Spleen (tissue), 13 donors: Measurements from ENCODE around the gene SNRNP27. TPM values are rescaled to one million over a fixed set of nuclear protein-coding genes. Genes with fewer than 3 reads are reported as not detected.

Experiments used
- DNase-seq: peaks from one replicate; pipeline ENCODE4 v3.0.0-alpha.2; 2020
- H3K27ac ChIP-seq, 8 donors: fragments of 200-600 bp; sonication (generic) in 7 of 8; 1 replicate in 4 of 8; 2 replicates in 4 of 8; pipeline versions ENCODE4 v1.5.0 to v1.8.0; 2016 to 2021; ENCODE audit warnings: inconsistent platforms in 4 of 8, mild to moderate bottlenecking in 4 of 8, moderate library complexity in 1 of 8
- H3K27me3 ChIP-seq, 7 donors: fragments of 200-600 bp; sonication (generic) in 6 of 7; replicated peaks in 1 of 7; 1 replicate in 4 of 7; 2 replicates in 3 of 7; pipeline versions ENCODE4 v1.5.0 to v1.8.0; 2016 to 2021; ENCODE audit warnings: inconsistent platforms in 3 of 7, mild to moderate bottlenecking in 1 of 7
- H3K36me3 ChIP-seq, 6 donors: fragments of 200-600 bp; sonication (generic) in 5 of 6; 1 replicate in 4 of 6; 2 replicates in 2 of 6; pipeline versions ENCODE4 v1.5.0 to v1.8.0; 2016 to 2021; ENCODE audit warnings: inconsistent platforms in 2 of 6
- H3K4me1 ChIP-seq, 6 donors: fragments of 200-600 bp; sonication (generic) in 5 of 6; 1 replicate in 3 of 6; 2 replicates in 3 of 6; pipeline versions ENCODE4 v1.5.0 to v1.8.0; 2016 to 2021; ENCODE audit warnings: inconsistent platforms in 3 of 6
- H3K4me3 ChIP-seq, 8 donors: fragments of 200-600 bp; sonication (generic) in 7 of 8; 1 replicate in 4 of 8; 2 replicates in 4 of 8; pipeline versions ENCODE4 v1.5.0 to v1.8.0; 2016 to 2021; ENCODE audit warnings: inconsistent platforms in 4 of 8, mild to moderate bottlenecking in 4 of 8, moderate library complexity in 2 of 8
- H3K9me3 ChIP-seq, 8 donors: fragments of 200-600 bp; sonication (generic) in 7 of 8; 1 replicate in 4 of 8; 2 replicates in 4 of 8; pipeline versions ENCODE4 v1.5.0 to v1.8.0; 2016 to 2021; ENCODE audit warnings: inconsistent platforms in 4 of 8
- POLR2A ChIP-seq, 3 donors: fragments of 450-650 bp; IDR thresholded peaks; one replicate each; pipeline ENCODE4 v1.5.1; 2017; ENCODE audit warnings: antibody characterized with exemption in 3 of 3, mild to moderate bottlenecking in 1 of 3
- POLR2AphosphoS5 ChIP-seq, 3 donors: sonication (generic); formaldehyde crosslinking; IDR thresholded peaks; one replicate each; pipeline ENCODE4 v1.5.1; 2017; ENCODE audit warnings: antibody characterized with exemption in 3 of 3
- WGBS, 5 donors: extraction: QIAGEN DNeasy Blood & Tissue Kit in 3 of 5; methylation state at CpG; one replicate each; pipeline versions ENCODE4 v1.1.5 to v1.1.7; 2013 to 2018; 5-methylcytosine and 5-hydroxymethylcytosine counted together
- intact Hi-C: fragments of 100-400 bp; cut with DNase I; formaldehyde crosslinking; loops from one replicate; pipeline ENCODE4 v1.15.0; 2023; ENCODE audit warnings: low total_unique reads
- long read RNA-seq, 2 donors: transcript quantifications; one replicate each; lab custom pipeline, GENCODE V29; 2026
- polyA plus RNA-seq, 3 donors: library from polyadenylated mRNA; stranded (reverse); fragments of 200-250 nt; gene quantifications; one replicate each; pipeline ENCODE4 v1.2.1, GENCODE V29; 2013
- total RNA-seq, 7 donors: library from RNA; depleted of rRNA in 3 of 7; stranded (reverse); fragments of >200 nt in 3 of 7; fragmentation: NEBNext Ultra II Directional in 4 of 7; extraction: Animal tissue kit (Norgen Biotek cat#: 25700) in 4 of 7; gene quantifications; one replicate each; pipeline versions ENCODE4 v1.1.0 to v1.2.1, GENCODE V29; 2016 to 2021
- TF ChIP-seq, protein P1 (sequence below), 11 experiments: fragments of 200-600 bp in 7 of 11; fragments of 450-650 bp in 4 of 11; sonication (generic) in 4 of 11; IDR thresholded peaks in 8 of 11; conservative IDR thresholded peaks in 3 of 11; 1 replicate in 7 of 11; 2 replicates in 4 of 11; pipeline versions ENCODE4 v1.4.0 to v1.8.0; 2016 to 2021; ENCODE audit warnings: antibody characterized with exemption in 11 of 11, inconsistent platforms in 4 of 11, mild to moderate bottlenecking in 1 of 11
- donor health status: healthy with polysubstance abuse.
- donor health status: DM: no; HTN: no; CAD: no; lungs with moderate emphysema.
- donor health status: DM: no; HTN: no; CAD: no.
- donor health status: Bipolar disorder and iron deficiency.
- donor health status: healthy.
- donor health status: DM: no; HTN: no; CAD: no.
- donor health status: DM: yes; HTN: yes; CAD: no.

Gene SNRNP27
- total RNA-seq = 10 to 100 TPM; 34.9 to 62.9 (median 43.3) TPM
- 10 to 100 TPM; 28.0 to 41.5 (median 39.8) TPM for polyA plus RNA-seq
- long read RNA-seq, donor 1, transcript SNRNP27-201 (6 exons, 1,802 nt) = major isoform, 29 of 31 reads
- long read RNA-seq, donor 1, partial matches to known transcripts = 0 of 31 reads
- long read RNA-seq, donor 1, other reads (novel, unspliced or antisense) = 0 of 31 reads
- long read RNA-seq, donor 2, transcript SNRNP27-201 (6 exons, 1,802 nt) = major isoform, 17 of 23 reads
- long read RNA-seq, donor 2, transcript SNRNP27-203 (7 exons, 766 nt) = minor isoform, 5 of 23 reads
- long read RNA-seq, donor 2, partial matches to known transcripts = 0 of 23 reads
- long read RNA-seq, donor 2, other reads (novel, unspliced or antisense) = 0 of 23 reads

GRCh38 chr2:69893684-69894551 lies at the start of gene SNRNP27:
SNRNP27 (plus strand) TSS chr2:69893956; CDS start chr2:69893985, 29 bp downstream.
- H3K4me1 ChIP-seq = peaks cover 12 to 52% (median 33%) of the 10 kb centered on the region in 6 donors
- H3K9me3 ChIP-seq = peaks cover 0 to 8% (median 4%) of the 10 kb centered on the region in 8 donors
- TF ChIP-seq, protein P1, sequence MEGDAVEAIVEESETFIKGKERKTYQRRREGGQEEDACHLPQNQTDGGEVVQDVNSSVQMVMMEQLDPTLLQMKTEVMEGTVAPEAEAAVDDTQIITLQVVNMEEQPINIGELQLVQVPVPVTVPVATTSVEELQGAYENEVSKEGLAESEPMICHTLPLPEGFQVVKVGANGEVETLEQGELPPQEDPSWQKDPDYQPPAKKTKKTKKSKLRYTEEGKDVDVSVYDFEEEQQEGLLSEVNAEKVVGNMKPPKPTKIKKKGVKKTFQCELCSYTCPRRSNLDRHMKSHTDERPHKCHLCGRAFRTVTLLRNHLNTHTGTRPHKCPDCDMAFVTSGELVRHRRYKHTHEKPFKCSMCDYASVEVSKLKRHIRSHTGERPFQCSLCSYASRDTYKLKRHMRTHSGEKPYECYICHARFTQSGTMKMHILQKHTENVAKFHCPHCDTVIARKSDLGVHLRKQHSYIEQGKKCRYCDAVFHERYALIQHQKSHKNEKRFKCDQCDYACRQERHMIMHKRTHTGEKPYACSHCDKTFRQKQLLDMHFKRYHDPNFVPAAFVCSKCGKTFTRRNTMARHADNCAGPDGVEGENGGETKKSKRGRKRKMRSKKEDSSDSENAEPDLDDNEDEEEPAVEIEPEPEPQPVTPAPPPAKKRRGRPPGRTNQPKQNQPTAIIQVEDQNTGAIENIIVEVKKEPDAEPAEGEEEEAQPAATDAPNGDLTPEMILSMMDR (IDR thresholded peaks at IDR 0.05 in 8 of 11, conservative IDR thresholded peaks at IDR 0.05 in 3 of 11) = peak in 1 of 11 experiments; percentile 8
- TF ChIP-seq POLR2A (IDR thresholded peaks at IDR 0.05) (no peak), POLR2AphosphoS5 (IDR thresholded peaks at IDR 0.05) (peak; percentile 57 to 89 (median 81))
- peak within 1 kb of the TSS; percentile 64 to 88 (median 83) for H3K27ac ChIP-seq
- H3K36me3 ChIP-seq = peaks cover 8 to 40% (median 29%) of the 10 kb centered on the region in 6 donors
- peak within 1 kb of the TSS; percentile 65 to 91 (median 77) for H3K4me3 ChIP-seq
- intact Hi-C loops = no loop called here
- 0 to 1% (median 1%) methylated on average over 32 of the region's 32 CpGs for WGBS, 5 donors
- DNase-seq = peak; percentile 93
- H3K27me3 ChIP-seq = no peaks in the 10 kb centered on the region

DNA sequence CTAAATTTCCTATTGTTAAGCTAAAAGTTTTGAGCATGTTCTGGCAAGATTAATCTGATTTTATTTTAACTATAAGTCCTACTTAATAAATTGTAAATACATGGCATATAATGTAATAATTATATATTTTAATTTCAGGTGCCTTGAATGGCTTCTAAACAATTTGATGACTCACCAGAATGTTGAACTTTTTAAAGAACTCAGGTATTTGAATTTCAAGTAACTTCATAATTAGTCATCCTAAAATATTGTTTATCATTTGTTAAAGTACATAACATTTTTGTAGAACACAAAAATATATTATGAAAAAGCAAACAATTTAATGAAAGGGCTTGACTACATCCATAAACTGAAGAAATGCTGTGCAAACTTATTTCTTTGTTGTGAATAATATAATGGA lies 49.8 kb upstream of the SNRNP27 start:
- H3K9me3 ChIP-seq = no peaks in the 10 kb centered on the region
- no peaks in the 10 kb centered on the region for H3K4me1 ChIP-seq
- TF ChIP-seq POLR2AphosphoS5 (IDR thresholded peaks at IDR 0.05) (no peak), POLR2A (IDR thresholded peaks at IDR 0.05) (no peak)
- TF ChIP-seq, protein P1 (IDR thresholded peaks at IDR 0.05 in 8 of 11, conservative IDR thresholded peaks at IDR 0.05 in 3 of 11) = no peak
- DNase-seq = no peak
- intact Hi-C loops = no loop called here
- no peak overlapping the region for H3K4me3 ChIP-seq
- H3K27me3 ChIP-seq = no peaks in the 10 kb centered on the region
- peaks cover 0 to 93% (median 60%) of the 10 kb centered on the region in 6 donors for H3K36me3 ChIP-seq
- no peak overlapping the region for H3K27ac ChIP-seq

GRCh38 chr2:69844560-69844959 lies 49.2 kb upstream of the SNRNP27 start:
- Histone ChIP-seq H3K4me3 (no peak overlapping the region), H3K27ac (no peak overlapping the region), H3K27me3 (no peaks in the 10 kb centered on the region), H3K4me1 (no peaks in the 10 kb centered on the region), H3K36me3 (peaks cover 0 to 93% (median 59%) of the 10 kb centered on the region in 6 donors), H3K9me3 (no peaks in the 10 kb centered on the region)
- TF ChIP-seq POLR2A (IDR thresholded peaks at IDR 0.05) (no peak), POLR2AphosphoS5 (IDR thresholded peaks at IDR 0.05) (no peak)
- TF ChIP-seq, protein P1 (IDR thresholded peaks at IDR 0.05 in 8 of 11, conservative IDR thresholded peaks at IDR 0.05 in 3 of 11) = no peak
- intact Hi-C loops = no loop called here
- 92 to 100% (median 97%) methylated on average over 3 of the region's 3 CpGs for WGBS, 5 donors
- DNase-seq = no peak
